ENCODE measurements around the gene MAD2L1BP.
"Not testable (repeated sequence)": the region's sequence is repeated elsewhere in the genome, so short reads cannot be mapped to it uniquely, and the experiment has no call there.

MAD2L1BP gene

DNA sequence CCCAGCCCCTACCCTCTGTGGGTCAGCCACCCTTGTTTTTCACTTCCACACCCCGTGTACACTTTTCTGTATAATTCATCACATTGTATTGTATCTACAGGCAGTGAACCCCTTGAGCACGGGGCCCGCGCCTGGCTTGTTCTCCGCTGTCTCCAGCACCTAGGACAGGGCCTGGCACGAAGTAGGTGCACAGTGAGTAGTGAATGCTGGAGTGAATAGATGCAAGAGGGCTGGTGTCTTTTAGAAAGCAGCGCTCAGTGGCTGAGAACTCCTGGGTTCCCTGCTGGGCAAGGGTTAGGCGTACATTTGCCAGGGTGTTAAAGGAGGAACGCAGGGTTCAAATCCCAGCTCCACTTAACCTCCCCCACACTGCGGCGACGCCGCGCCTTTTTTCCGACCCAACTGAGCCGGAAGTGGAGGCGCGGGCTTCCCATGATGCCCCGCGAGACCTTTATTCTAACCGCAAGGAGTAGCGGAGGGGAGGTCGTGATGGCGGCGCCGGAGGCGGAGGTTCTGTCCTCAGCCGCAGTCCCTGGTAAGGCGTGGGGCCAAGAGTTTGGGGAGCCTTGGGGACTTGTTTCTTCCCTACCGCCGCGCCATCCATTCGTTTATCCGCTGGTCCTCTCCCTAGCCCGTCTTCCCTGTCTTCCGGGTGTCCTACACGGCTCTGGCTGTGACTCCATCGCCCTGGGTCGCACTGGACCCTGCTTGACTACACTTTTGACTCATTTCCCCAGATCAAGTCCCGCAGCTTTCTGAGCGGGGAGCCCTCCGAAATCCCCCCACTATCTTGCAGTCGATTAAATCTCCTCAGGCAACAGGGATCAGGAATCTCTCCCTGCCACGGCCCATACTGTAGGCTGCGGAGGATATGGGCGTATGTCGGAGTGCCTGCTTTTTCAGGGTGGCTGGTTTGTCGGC, at the start of gene MAD2L1BP:
Gene MAD2L1BP, plus strand, starts transcription at position 454 of the 921 bp plus-strand sequence. Its CDS starts 36 bp downstream, at position 490.
- peak; percentile 89 for DNase-seq

GRCh38 chr6:43588194-43588593, 47.4 kb upstream of the MAD2L1BP start:
- no peak for DNase-seq

DNA sequence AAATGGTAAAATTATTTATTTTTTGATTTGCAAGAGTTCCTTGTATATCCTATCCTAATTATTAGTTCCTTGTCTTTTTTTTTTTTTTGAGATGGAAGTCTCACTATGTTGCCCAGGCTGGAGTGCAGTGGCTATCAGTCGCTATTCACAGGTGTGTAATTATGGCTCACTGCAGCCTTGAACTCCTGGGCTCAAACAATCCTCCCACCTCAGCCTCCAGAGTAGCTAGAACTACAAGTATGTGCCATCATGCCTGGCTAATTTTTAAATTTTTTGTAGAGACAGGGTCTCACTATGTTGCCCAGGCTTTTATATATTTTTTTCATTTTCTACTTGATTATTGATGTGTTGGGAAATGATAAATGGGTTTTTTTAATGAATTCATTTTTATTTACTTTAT, 46.1 kb upstream of the MAD2L1BP start:
- DNase-seq, result not testable (repeated sequence)

- no peak for DNase-seq
These were observed 41.7 kb upstream of the MAD2L1BP start for GRCh38 chr6:43593938-43594337.

GRCh38 chr6:43600595-43600994, 35.0 kb upstream of the MAD2L1BP start:
- no peak for DNase-seq

DNA sequence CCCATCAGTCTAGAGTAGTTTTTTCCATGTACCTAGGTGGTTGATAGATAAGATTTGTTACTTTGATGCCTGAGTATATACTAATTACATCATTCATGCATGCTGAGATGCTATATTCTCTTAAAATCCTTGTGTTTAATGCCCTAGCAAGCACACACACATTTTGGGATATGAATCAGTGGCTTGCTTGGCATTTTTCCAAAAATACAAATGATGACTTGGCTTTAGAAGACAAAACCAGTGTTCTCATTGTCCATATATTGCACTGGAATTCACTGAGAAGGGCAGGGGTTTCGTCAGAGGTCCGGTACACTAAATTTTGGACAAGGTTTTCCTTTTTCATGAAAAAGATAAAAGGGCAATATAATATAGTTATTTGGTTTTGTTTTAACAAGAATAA, 31.5 kb upstream of the MAD2L1BP start:
- no peak for DNase-seq

DNA sequence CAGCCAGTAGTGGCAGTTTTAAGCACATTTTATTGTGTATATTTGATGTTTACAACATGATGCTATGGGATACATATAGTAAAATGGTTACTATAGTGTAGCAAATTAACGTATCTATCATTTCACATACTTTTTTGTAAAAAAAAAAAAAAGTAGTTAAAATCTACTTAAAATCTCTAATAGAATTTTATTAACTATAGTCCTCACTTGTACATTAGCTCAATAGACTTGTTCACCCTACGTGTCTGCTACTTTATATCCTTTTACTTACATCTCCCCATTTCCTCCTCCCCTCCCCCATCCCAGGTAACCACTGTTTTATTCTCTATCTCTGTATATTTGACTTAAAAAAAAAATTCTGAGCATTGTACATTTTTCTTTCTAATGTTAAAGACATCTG, 29.6 kb upstream of the MAD2L1BP start:
- DNase-seq, result no peak

DNA sequence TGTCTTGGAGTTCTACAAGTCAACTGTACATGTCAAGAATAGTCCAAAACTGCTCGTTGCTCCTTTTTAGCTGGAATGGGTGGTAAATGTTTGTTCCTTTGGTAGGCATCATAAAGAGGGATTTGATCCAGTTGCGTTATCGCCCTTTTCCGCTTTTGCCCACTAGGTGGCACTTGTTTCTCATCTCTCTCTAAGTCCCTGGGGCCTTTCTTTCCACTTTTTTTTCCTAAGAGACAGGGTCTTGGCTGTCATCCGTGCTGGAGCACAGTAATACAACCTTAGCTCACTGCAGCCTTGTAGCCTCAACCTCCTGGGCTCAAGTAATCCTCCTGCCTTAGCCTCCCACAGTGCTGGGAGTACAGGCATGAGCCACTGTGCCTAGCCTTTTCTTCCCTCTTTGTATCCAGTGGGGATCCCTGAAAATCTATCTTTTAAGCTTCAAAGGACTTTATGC, 27.3 kb upstream of the MAD2L1BP start:
- DNase-seq, result peak; percentile 76

GRCh38 chr6:43608807-43609206, 26.8 kb upstream of the MAD2L1BP start:
- no peak for DNase-seq

- DNase-seq, result no peak
These were observed 26.2 kb upstream of the MAD2L1BP start for GRCh38 chr6:43609402-43609801.

DNA sequence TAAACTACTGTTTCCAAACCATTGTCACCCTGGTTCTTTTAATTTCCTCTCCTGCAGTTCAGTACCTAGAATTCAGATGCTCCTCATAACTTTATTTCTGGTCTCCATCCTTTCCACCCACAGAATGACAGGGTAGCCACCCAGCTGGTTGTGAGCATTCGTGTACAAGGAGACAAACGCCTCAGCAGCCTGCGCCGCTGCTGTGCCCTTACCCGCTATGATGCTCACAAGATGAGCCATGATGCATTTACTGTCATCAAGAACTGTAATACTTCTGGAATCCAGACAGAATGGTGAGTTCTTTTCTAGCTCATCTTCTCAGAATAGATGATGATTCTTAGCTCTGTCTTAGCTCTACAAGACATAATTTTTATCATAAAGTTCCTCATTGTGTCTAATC, 25.2 kb upstream of the MAD2L1BP start:
- no peak for DNase-seq

GRCh38 chr6:43613721-43614395, 21.8 kb upstream of the MAD2L1BP start:
- no peak for DNase-seq

- DNase-seq, result no peak
These were observed 21.3 kb upstream of the MAD2L1BP start for GRCh38 chr6:43614396-43614730.

DNA sequence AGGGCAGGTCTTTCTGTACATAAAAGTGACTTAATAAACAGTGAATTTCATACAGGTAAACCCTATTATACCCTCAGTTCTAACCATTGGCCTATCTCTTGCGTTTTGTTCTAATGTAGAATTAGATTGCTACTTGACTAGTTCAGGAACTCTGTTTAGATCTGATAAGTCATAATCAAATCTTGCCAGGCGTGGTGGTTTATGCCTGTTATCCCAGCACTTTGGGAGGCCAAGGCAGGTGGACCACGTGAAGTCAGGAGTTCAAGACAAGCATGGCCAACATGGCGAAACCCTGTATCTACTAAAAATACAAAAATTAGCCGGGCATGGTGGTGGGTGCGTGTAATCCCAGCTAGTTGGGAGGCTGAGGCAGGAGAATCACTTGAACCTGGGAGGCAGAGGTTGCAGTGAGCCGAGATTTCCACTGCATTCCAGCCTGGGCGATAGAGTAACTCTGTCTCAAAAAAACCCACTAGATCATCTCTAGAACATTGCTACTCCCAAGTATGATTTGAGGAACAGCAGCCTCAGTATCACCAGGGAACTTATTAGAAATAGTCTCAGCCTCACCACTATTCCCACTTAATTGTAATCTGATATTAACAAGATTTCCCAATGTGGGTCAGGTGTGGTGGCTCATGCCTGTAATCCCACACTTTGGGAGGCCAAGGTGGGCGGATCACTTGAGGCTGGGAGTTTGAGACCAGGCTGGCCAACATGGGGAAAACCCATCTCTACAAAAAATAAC, 18.7 kb upstream of the MAD2L1BP start:
- DNase-seq, result no peak

GRCh38 chr6:43621078-43621835, 14.4 kb upstream of the MAD2L1BP start:
- no peak for DNase-seq

DNA sequence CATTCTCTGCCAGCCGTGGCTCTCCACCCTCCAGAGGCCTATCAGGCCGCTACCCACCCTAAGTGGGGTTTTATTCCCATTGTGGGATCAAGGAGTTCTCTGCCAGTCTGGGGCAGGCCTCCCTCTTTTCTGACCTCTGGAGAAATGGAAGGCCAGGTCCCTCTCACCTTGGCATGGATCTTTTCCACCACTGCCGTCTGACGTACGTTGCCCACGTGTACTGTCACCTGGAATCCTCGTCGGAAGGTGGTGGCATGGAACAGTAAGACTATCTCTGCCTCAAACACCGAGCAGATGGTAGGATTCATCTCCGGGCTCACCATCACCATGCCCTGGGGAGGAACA, 13.8 kb upstream of the MAD2L1BP start:
- DNase-seq, result no peak

- no peak for DNase-seq
These were observed 13.1 kb upstream of the MAD2L1BP start for GRCh38 chr6:43622541-43622940.

GRCh38 chr6:43623880-43624785, 11.5 kb upstream of the MAD2L1BP start:
- DNase-seq, result no peak

DNA sequence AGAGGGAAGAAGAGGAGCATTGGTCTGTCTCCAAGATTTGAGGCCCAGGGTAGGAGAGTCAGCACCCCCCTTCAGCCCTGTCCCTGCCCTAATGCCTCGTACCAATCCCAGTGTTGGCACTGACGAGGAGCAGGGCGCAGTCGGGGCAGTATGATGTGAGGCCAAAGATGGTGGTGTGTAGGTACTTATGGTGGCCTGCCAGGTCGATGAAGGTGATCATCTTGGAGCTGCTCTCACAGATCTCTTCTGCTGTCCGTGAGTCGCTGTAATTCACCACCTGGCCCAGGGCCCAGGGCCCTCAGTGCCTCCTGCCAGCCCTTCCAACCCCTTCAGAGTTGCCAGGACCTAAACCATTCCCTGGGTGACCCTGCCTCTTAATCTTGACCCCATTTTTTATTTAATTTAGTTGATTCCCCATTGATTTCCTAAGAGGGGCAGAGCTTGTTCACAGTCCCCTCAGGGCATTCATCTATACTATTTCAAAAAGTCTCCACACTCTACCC, 10.8 kb upstream of the MAD2L1BP start:
- no peak for DNase-seq

DNA sequence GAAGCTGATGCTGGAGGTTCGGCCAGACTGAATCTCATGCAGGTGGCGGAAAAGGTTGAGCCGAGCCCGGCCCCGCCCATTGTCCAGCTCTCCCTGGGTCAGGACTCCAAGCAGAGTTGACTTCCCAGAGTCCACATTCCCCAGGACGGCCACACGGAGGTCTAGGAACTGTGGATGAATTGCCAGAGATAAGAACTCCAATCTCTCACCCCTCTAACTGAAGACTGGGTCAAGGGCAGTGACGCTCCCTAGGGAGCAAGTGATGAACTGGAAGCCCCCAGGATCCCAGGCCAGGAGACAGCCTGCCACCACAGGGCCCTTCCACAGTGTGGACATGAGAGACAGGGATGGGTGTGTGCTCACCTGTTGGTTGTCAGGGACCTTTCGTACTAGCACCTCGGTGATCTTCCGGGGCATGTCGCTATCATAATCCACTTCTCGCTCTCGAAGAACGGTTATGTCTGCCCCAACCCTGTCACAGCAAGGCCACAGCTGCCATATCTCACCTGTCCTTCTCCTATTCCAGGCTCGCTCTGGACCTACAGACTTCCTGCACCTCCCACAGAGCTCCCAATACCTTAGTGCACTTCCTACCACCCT, 10.1 kb upstream of the MAD2L1BP start:
- no peak for DNase-seq

Measured in NCI-H1092 treated with DMSO at 0.1 percent for 48 hours (cell line).